ENCODE data around the gene IL13.
A peak's percentile ranks its signal among the peaks of the same experiment; 100 is the strongest.
"Not testable (repeated sequence)": the region's sequence is repeated elsewhere in the genome, so short reads cannot be mapped to it uniquely, and the experiment has no call there.

Gene IL13

GRCh38 chr5:132691755-132692631 is 34.0 kb downstream of the IL13 start:
- not testable (repeated sequence) for DNase-seq

- DNase-seq = no peak
These were observed 34.6 kb downstream of the IL13 start for GRCh38 chr5:132692632-132692967.

- no peak for DNase-seq
These were observed 38.0 kb downstream of the IL13 start for GRCh38 chr5:132695956-132696355.

GRCh38 chr5:132704875-132705274 is 46.9 kb downstream of the IL13 start:
- peak; percentile 56 for DNase-seq

- no peak for DNase-seq
These were observed 50.7 kb downstream of the IL13 start for GRCh38 chr5:132708645-132709044.

All from EL (cell line).